ENCODE results near the gene UBE2D2. TPM values are rescaled to one million over a fixed set of nuclear protein-coding genes. Genes with fewer than 3 reads are reported as not detected.
"Not testable (repeated sequence)": the region's sequence is repeated elsewhere in the genome, so short reads cannot be mapped to it uniquely, and the experiment has no call there.

UBE2D2 gene
- total RNA-seq (100 to 1,000 TPM; 160 to 169 TPM), polyA plus RNA-seq (100 to 1,000 TPM; 341 to 411 TPM)

GRCh38 chr5:139560752-139561654 is at the start of gene UBE2D2:
Gene UBE2D2 (plus strand): TSS chr5:139561339. CDS start chr5:139561792, 453 bp downstream.
- peaks cover 42% of the 10 kb centered on the region for H3K4me1 ChIP-seq (ENCODE audit: insufficient read depth, low read length)
- no peaks in the 10 kb centered on the region for H3K9me3 ChIP-seq (ENCODE audit: control insufficient read depth in 1 of 2, low read length in 2 of 2)
- H3K27me3 ChIP-seq (ENCODE audit: insufficient read depth, low read length), result no peaks in the 10 kb centered on the region
- intact Hi-C loops (cut with micrococcal nuclease), result loop anchor here (1.0 to 5.0 kb wide), 10 partner anchors 14 to 363 kb away; partner anchors contain the start of genes DNAJC18, MATR3, PAIP2 and SIL1
- peaks cover 5 to 28% of the 10 kb centered on the region in 2 donors for H3K36me3 Mint-ChIP-seq
- POLR2A ChIA-PET (ENCODE audit: partially characterized antibody), result interaction anchor here (0.6 to 8.0 kb wide), 32 partner anchors 8 to 1096 kb away, joined by 3 to 114 read pairs (median 4); partner anchors contain the start of genes DNAJC18, EGR1, ETF1 and HSPA9
- CTCF ChIA-PET (ENCODE audit: partially characterized antibody), result interaction anchor here (1.2 to 7.2 kb wide), 5 partner anchors 16 to 72 kb away, joined by 3 to 98 read pairs (median 4); no protein-coding TSS in a partner anchor
- H3K27ac Mint-ChIP-seq, result peak within 1 kb of the TSS; percentile 93 to 99 (median 96)
- peak within 1 kb of the TSS; percentile 94 to 99 (median 98) for H3K4me3 Mint-ChIP-seq
- peak within 1 kb of the TSS; percentile 93 for H3K27ac ChIP-seq (ENCODE audit: low read depth, low read length)
- H3K9me3 Mint-ChIP-seq, result peaks cover 0 to 2% (median 0%) of the 10 kb centered on the region in 8 donors
- no peaks in the 10 kb centered on the region for H3K36me3 ChIP-seq (ENCODE audit: insufficient read depth, low read length)
- no peaks in the 10 kb centered on the region for H3K27me3 Mint-ChIP-seq
- peak within 1 kb of the TSS; percentile 60 to 90 for H3K4me3 ChIP-seq (ENCODE audit: low read length in 2 of 2)
- DNase-seq, result peak; percentile 96 to 99 (median 97)
- peaks cover 25 to 48% (median 37%) of the 10 kb centered on the region in 4 donors for H3K4me1 Mint-ChIP-seq

GRCh38 chr5:139512786-139513390 is 48.3 kb upstream of the UBE2D2 start:
- no peak for DNase-seq
- CTCF ChIA-PET (ENCODE audit: partially characterized antibody), result interaction anchor here (0.7 to 17.6 kb wide), 25 partner anchors 10 to 252 kb away, joined by 3 to 632 read pairs (median 8); partner anchors contain the start of genes DNAJC18, MZB1, SMIM33 and SPATA24
- Mint-ChIP-seq H3K4me1 (peaks cover 32 to 50% (median 42%) of the 10 kb centered on the region in 4 donors), H3K4me3 (peak overlapping the region in 5 of 8 donors; percentile 26 to 60 (median 55)), H3K27ac (peak overlapping the region in 6 of 7 donors; percentile 32 to 86 (median 60)), H3K36me3 (no peaks in the 10 kb centered on the region), H3K9me3 (peaks cover 0 to 3% (median 0%) of the 10 kb centered on the region in 8 donors), H3K27me3 (no peaks in the 10 kb centered on the region)
- Histone ChIP-seq H3K4me3 (ENCODE audit: low read length in 2 of 2) (no peak overlapping the region), H3K9me3 (ENCODE audit: control insufficient read depth in 1 of 2, low read length in 2 of 2) (no peaks in the 10 kb centered on the region), H3K4me1 (ENCODE audit: insufficient read depth, low read length) (peaks cover 34% of the 10 kb centered on the region), H3K27ac (ENCODE audit: low read depth, low read length) (no peak overlapping the region), H3K27me3 (ENCODE audit: insufficient read depth, low read length) (no peaks in the 10 kb centered on the region), H3K36me3 (ENCODE audit: insufficient read depth, low read length) (no peaks in the 10 kb centered on the region)
- intact Hi-C loops (cut with micrococcal nuclease), result loop anchor here (1.0 to 5.0 kb wide), 4 partner anchors 31 to 226 kb away; partner anchors contain the start of gene STING1
- POLR2A ChIA-PET (ENCODE audit: partially characterized antibody), result interaction anchor here (1.0 to 6.2 kb wide), 7 partner anchors 30 to 109 kb away, joined by 3 to 103 read pairs (median 10); partner anchors contain the start of genes DNAJC18, SMIM33, SPATA24 and STING1

- H3K4me3 ChIP-seq (ENCODE audit: low read length in 2 of 2); H3K27ac ChIP-seq (ENCODE audit: low read depth, low read length); H3K9me3 Mint-ChIP-seq; H3K9me3 ChIP-seq (ENCODE audit: control insufficient read depth in 1 of 2, low read length in 2 of 2); H3K27me3 Mint-ChIP-seq; H3K36me3 ChIP-seq (ENCODE audit: insufficient read depth, low read length); H3K27me3 ChIP-seq (ENCODE audit: insufficient read depth, low read length); H3K36me3 Mint-ChIP-seq: not testable (repeated sequence)
- H3K27ac Mint-ChIP-seq, result peak overlapping the region in 6 of 7 donors; percentile 5 to 81 (median 48)
- CTCF ChIA-PET (ENCODE audit: partially characterized antibody), result interaction anchor here (0.7 to 17.6 kb wide), 29 partner anchors 10 to 239 kb away, joined by 3 to 632 read pairs (median 7); partner anchors contain the start of genes DNAJC18, MZB1, SMIM33 and SPATA24
- H3K4me1 Mint-ChIP-seq, result peaks cover 35 to 54% (median 46%) of the 10 kb centered on the region in 4 donors
- peak; percentile 68 to 78 (median 74) for DNase-seq
- intact Hi-C loops (cut with micrococcal nuclease), result loop anchor here (1.0 to 5.0 kb wide), 4 partner anchors 31 to 226 kb away; partner anchors contain the start of gene STING1
- peak overlapping the region in 2 of 8 donors; percentile 21 to 27 for H3K4me3 Mint-ChIP-seq
- peaks cover 37% of the 10 kb centered on the region for H3K4me1 ChIP-seq (ENCODE audit: insufficient read depth, low read length)
- POLR2A ChIA-PET (ENCODE audit: partially characterized antibody), result interaction anchor here (0.6 to 6.2 kb wide), 8 partner anchors 31 to 110 kb away, joined by 3 to 103 read pairs (median 4); partner anchors contain the start of genes DNAJC18, SMIM33, SPATA24 and STING1
Observed at GRCh38 chr5:139513434-139513833, 47.7 kb upstream of the UBE2D2 start.

GRCh38 chr5:139513852-139514485 is 47.2 kb upstream of the UBE2D2 start:
- Histone ChIP-seq H3K27ac (ENCODE audit: low read depth, low read length) (no peak overlapping the region), H3K36me3 (ENCODE audit: insufficient read depth, low read length) (no peaks in the 10 kb centered on the region), H3K4me3 (ENCODE audit: low read length in 2 of 2) (no peak overlapping the region), H3K4me1 (ENCODE audit: insufficient read depth, low read length) (peaks cover 41% of the 10 kb centered on the region), H3K27me3 (ENCODE audit: insufficient read depth, low read length) (no peaks in the 10 kb centered on the region), H3K9me3 (ENCODE audit: control insufficient read depth in 1 of 2, low read length in 2 of 2) (no peaks in the 10 kb centered on the region)
- Mint-ChIP-seq H3K27me3 (peaks cover 0 to 1% of the 10 kb centered on the region in 2 donors), H3K36me3 (no peaks in the 10 kb centered on the region), H3K27ac (peak overlapping the region in 5 of 7 donors; percentile 5 to 81 (median 67)), H3K4me1 (peaks cover 39 to 60% (median 50%) of the 10 kb centered on the region in 4 donors), H3K9me3 (peaks cover 0 to 3% (median 0%) of the 10 kb centered on the region in 8 donors), H3K4me3 (peak overlapping the region in 2 of 8 donors; percentile 21 to 27)
- no peak for DNase-seq
- intact Hi-C loops (cut with micrococcal nuclease), result loop anchor here (1.0 to 5.0 kb wide), 4 partner anchors 32 to 227 kb away; partner anchors contain the start of gene STING1
- ChIA-PET CTCF (ENCODE audit: partially characterized antibody) (interaction anchor here (0.8 to 17.6 kb wide), 27 partner anchors 9 to 240 kb away, joined by 3 to 632 read pairs (median 8); partner anchors contain the start of genes DNAJC18, MZB1, SMIM33 and SPATA24), POLR2A (ENCODE audit: partially characterized antibody) (interaction anchor here (0.6 to 6.2 kb wide), 7 partner anchors 32 to 110 kb away, joined by 3 to 103 read pairs (median 4); partner anchors contain the start of genes DNAJC18, SMIM33, SPATA24 and STING1)

GRCh38 chr5:139514486-139514856 is 46.7 kb upstream of the UBE2D2 start:
- ChIA-PET POLR2A (ENCODE audit: partially characterized antibody) (interaction anchor here (1.2 to 6.2 kb wide), 5 partner anchors 32 to 111 kb away, joined by 3 to 103 read pairs (median 19); partner anchors contain the start of genes SPATA24 and STING1), CTCF (ENCODE audit: partially characterized antibody) (interaction anchor here (0.6 to 17.6 kb wide), 22 partner anchors 11 to 241 kb away, joined by 3 to 632 read pairs (median 9); partner anchors contain the start of genes DNAJC18, MZB1, SMIM33 and STING1)
- H3K27me3 ChIP-seq (ENCODE audit: insufficient read depth, low read length), result no peaks in the 10 kb centered on the region
- intact Hi-C loops (cut with micrococcal nuclease), result loop anchor here (5.0 kb wide), 1 partner anchor 227 kb away; no protein-coding TSS in a partner anchor
- peaks cover 41% of the 10 kb centered on the region for H3K4me1 ChIP-seq (ENCODE audit: insufficient read depth, low read length)
- Mint-ChIP-seq H3K27me3 (peaks cover under 1 to 2% of the 10 kb centered on the region in 2 donors), H3K4me3 (no peak overlapping the region), H3K4me1 (peaks cover 39 to 63% (median 51%) of the 10 kb centered on the region in 4 donors), H3K9me3 (peaks cover 0 to 4% (median 0%) of the 10 kb centered on the region in 8 donors), H3K36me3 (no peaks in the 10 kb centered on the region), H3K27ac (peak overlapping the region in 1 of 7 donors; percentile 18)
- no peaks in the 10 kb centered on the region for H3K9me3 ChIP-seq (ENCODE audit: control insufficient read depth in 1 of 2, low read length in 2 of 2)
- DNase-seq, result no peak
- no peak overlapping the region for H3K4me3 ChIP-seq (ENCODE audit: low read length in 2 of 2)
- no peak overlapping the region for H3K27ac ChIP-seq (ENCODE audit: low read depth, low read length)
- H3K36me3 ChIP-seq (ENCODE audit: insufficient read depth, low read length), result no peaks in the 10 kb centered on the region

Data from CD4-positive, alpha-beta memory T cell (primary cell).